ENCODE measurements around the gene CDK6.

GRCh38 chr7:92657391-92657790 lies 179.0 kb downstream of the CDK6 start:
- TF ChIP-seq EZH2 (IDR thresholded peaks at IDR 0.05; ENCODE audit: borderline replicate concordance, low read depth, low read length, severe bottlenecking) (no peak), CTCF (IDR thresholded peaks at IDR 0.05; ENCODE audit: borderline replicate concordance, extremely low read depth, low read length, poor library complexity, severe bottlenecking) (no peak)
